ENCODE data around the gene C3orf70.

The C3orf70 gene

GRCh38 chr3:185052631-185053030 is 100.2 kb downstream of the C3orf70 start:
- peaks cover 18% of the 10 kb centered on the region for H3K36me3 ChIP-seq (replicated peaks; ENCODE audit: low read depth, low read length)
- H3K9ac ChIP-seq (ENCODE audit: low read length): no peak overlapping the region
- H2AFZ ChIP-seq (ENCODE audit: low read depth, low read length): no peak overlapping the region
- TF ChIP-seq EZH2phosphoT487 (IDR thresholded peaks at IDR 0.05; ENCODE audit: low read depth): no peak
- no peak for TF ChIP-seq CTCF (IDR thresholded peaks at IDR 0.05; ENCODE audit: low read depth, low read length)
- no peaks in the 10 kb centered on the region for H3K79me2 ChIP-seq (ENCODE audit: low read length)
- no peak overlapping the region for H3K4me3 ChIP-seq (ENCODE audit: low read length)
- H3K4me1 ChIP-seq (ENCODE audit: low read length): no peaks in the 10 kb centered on the region
- H4K20me1 ChIP-seq (ENCODE audit: insufficient read depth, low read length): no peaks in the 10 kb centered on the region
- H3K9me3 ChIP-seq (ENCODE audit: insufficient read depth, low read length): no peaks in the 10 kb centered on the region
- no peak overlapping the region for H3K4me2 ChIP-seq (ENCODE audit: low read length)
- H3K27ac ChIP-seq (ENCODE audit: low read length): no peak overlapping the region
- no peaks in the 10 kb centered on the region for H3K27me3 ChIP-seq (ENCODE audit: low read depth, low read length)

DNA sequence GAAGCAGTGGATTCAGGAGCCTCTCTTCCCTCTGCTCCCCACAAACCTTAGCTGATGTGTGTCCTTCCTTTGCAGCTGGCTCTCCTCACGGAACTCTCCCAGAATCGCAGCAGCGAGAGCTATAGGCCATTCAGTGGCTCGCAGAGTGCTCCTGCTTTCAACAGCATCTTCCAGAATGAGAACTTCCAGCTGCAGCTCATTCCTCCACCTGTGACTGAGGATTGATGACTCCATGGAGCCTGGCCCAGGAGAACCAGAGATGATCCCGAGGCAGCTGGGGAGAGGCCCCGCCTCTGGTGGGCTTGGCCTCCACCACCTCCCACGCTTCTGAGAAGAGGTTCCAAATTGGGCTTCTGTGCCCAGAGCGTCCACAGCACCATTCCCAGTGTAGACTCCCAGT is 101.1 kb downstream of the C3orf70 start:
- Histone ChIP-seq H3K27ac (ENCODE audit: low read length) (no peak overlapping the region), H3K9me3 (ENCODE audit: insufficient read depth, low read length) (no peaks in the 10 kb centered on the region), H3K36me3 (replicated peaks; ENCODE audit: low read depth, low read length) (peaks cover 18% of the 10 kb centered on the region), H4K20me1 (ENCODE audit: insufficient read depth, low read length) (no peaks in the 10 kb centered on the region), H3K4me1 (ENCODE audit: low read length) (no peaks in the 10 kb centered on the region), H2AFZ (ENCODE audit: low read depth, low read length) (no peak overlapping the region), H3K4me2 (ENCODE audit: low read length) (no peak overlapping the region), H3K79me2 (ENCODE audit: low read length) (no peaks in the 10 kb centered on the region), H3K4me3 (ENCODE audit: low read length) (no peak overlapping the region), H3K9ac (ENCODE audit: low read length) (no peak overlapping the region), H3K27me3 (ENCODE audit: low read depth, low read length) (no peaks in the 10 kb centered on the region)
- TF ChIP-seq CTCF (IDR thresholded peaks at IDR 0.05; ENCODE audit: low read depth, low read length): no peak
- no peak for TF ChIP-seq EZH2phosphoT487 (IDR thresholded peaks at IDR 0.05; ENCODE audit: low read depth)

GRCh38 chr3:185049710-185050109 is 103.2 kb downstream of the C3orf70 start:
- no peak for TF ChIP-seq CTCF (IDR thresholded peaks at IDR 0.05; ENCODE audit: low read depth, low read length)
- no peak for TF ChIP-seq EZH2phosphoT487 (IDR thresholded peaks at IDR 0.05; ENCODE audit: low read depth)
- Histone ChIP-seq H3K4me2 (ENCODE audit: low read length) (no peak overlapping the region), H3K4me1 (ENCODE audit: low read length) (peaks cover 10% of the 10 kb centered on the region), H3K9ac (ENCODE audit: low read length) (no peak overlapping the region), H3K79me2 (ENCODE audit: low read length) (no peaks in the 10 kb centered on the region), H3K27ac (ENCODE audit: low read length) (no peak overlapping the region), H3K36me3 (replicated peaks; ENCODE audit: low read depth, low read length) (peaks cover 12% of the 10 kb centered on the region), H2AFZ (ENCODE audit: low read depth, low read length) (no peak overlapping the region), H3K9me3 (ENCODE audit: insufficient read depth, low read length) (no peaks in the 10 kb centered on the region), H3K4me3 (ENCODE audit: low read length) (no peak overlapping the region), H3K27me3 (ENCODE audit: low read depth, low read length) (no peaks in the 10 kb centered on the region), H4K20me1 (ENCODE audit: insufficient read depth, low read length) (no peaks in the 10 kb centered on the region)

DNA sequence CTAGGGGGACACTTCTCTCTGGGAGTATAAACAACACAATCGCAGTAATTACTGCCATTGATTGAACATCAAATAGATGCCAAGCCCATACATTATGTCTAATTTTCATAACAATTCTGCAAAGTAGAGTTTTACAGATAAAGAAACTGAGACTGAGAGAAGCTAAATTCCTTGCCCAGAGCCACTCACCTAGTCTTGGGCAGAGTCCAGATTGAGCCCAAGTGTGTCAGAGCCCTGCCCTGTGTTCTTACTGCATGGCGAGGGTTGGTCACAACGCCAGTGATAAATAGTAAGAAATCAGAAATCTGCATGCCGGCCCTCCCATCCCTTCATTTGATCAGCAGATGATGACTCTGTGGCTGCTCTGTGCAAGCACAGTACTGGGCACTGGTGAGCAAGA is 106.3 kb downstream of the C3orf70 start:
- Histone ChIP-seq H2AFZ (ENCODE audit: low read depth, low read length) (no peak overlapping the region), H4K20me1 (ENCODE audit: insufficient read depth, low read length) (no peaks in the 10 kb centered on the region), H3K4me2 (ENCODE audit: low read length) (no peak overlapping the region), H3K36me3 (replicated peaks; ENCODE audit: low read depth, low read length) (no peaks in the 10 kb centered on the region), H3K9me3 (ENCODE audit: insufficient read depth, low read length) (no peaks in the 10 kb centered on the region), H3K27ac (ENCODE audit: low read length) (no peak overlapping the region), H3K27me3 (ENCODE audit: low read depth, low read length) (no peaks in the 10 kb centered on the region), H3K9ac (ENCODE audit: low read length) (no peak overlapping the region), H3K4me1 (ENCODE audit: low read length) (peaks cover 10% of the 10 kb centered on the region), H3K4me3 (ENCODE audit: low read length) (no peak overlapping the region), H3K79me2 (ENCODE audit: low read length) (no peaks in the 10 kb centered on the region)
- no peak for TF ChIP-seq CTCF (IDR thresholded peaks at IDR 0.05; ENCODE audit: low read depth, low read length)
- TF ChIP-seq EZH2phosphoT487 (IDR thresholded peaks at IDR 0.05; ENCODE audit: low read depth): no peak
